Umbilical cord (tissue), 2 donors: ENCODE measurements around the gene ATAD5. TPM values are rescaled to one million over a fixed set of nuclear protein-coding genes. Genes with fewer than 3 reads are reported as not detected.
A peak's percentile ranks its signal among the peaks of the same experiment; 100 is the strongest.
"Not testable (repeated sequence)": the region's sequence is repeated elsewhere in the genome, so short reads cannot be mapped to it uniquely, and the experiment has no call there.

ENCODE experiments used
- DNase-seq: peaks from one replicate; pipeline ENCODE4 v3.0.0-alpha.2; 2015; ENCODE audit warnings: low spot score
- total RNA-seq: library from RNA; depleted of rRNA; stranded (reverse); fragments of >200 nt; gene quantifications from one replicate; pipeline ENCODE4 v1.2.3, GENCODE V29; 2014; ENCODE audit warnings: low replicate concordance; ENCODE audit not compliant: insufficient read depth

Gene ATAD5
- total RNA-seq, 1 donor from 2014 or later = 5.8 TPM

GRCh38 chr17:30906101-30906911 is 74.5 kb downstream of the ATAD5 start, which contains the start of gene TEFM:
TSS of gene TEFM (minus strand) at chr17:30906238. CDS start at chr17:30906198, 40 bp downstream.
- peak; percentile 93 for DNase-seq

- DNase-seq = no peak
Measured at GRCh38 chr17:30908717-30909420, 77.1 kb downstream of the ATAD5 start.

GRCh38 chr17:30910151-30910550 is 78.4 kb downstream of the ATAD5 start:
- not testable (repeated sequence) for DNase-seq

GRCh38 chr17:30913955-30914354 is 82.2 kb downstream of the ATAD5 start:
- no peak for DNase-seq

- DNase-seq = no peak
Measured at GRCh38 chr17:30915833-30916611, 84.3 kb downstream of the ATAD5 start.

DNA sequence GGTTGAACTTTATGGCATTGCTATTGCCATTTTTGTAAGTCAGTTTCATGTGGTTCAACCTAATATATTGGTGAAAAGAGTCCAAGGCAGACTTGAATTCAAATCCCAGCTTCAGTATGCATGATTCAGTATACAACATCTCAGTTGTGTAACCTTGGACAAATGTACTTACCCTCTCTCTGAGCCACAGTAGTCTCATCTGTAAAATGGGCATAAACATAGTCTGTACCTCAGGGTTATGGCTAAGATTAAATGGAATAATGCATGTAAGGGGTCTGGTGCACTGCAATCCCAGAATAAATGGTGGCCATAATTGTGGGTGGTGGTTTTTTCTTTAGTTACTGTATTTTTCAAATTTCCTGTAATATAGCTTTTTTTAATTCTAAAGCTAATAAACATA is 85.3 kb downstream of the ATAD5 start:
- DNase-seq = no peak

DNA sequence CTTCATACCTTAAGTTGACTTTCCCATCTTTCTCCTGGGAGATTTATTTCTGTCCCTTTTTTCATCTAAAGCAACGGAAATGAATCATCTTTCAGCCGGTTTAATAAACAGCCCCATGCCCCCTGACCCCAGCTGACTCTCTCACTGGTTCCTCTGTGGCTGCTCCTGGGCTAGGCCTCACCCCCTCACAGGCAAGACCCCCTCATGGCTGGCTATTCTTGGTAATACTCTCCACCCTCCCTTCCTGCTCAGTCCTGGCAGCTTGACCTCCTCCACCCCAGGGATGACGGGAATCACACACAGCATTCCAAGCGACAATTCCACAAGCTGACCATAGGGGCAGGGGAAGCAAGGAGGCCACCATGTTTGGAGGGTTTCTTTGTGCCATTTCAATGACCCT is 88.5 kb downstream of the ATAD5 start:
- DNase-seq = no peak

GRCh38 chr17:30920683-30921543 is 89.1 kb downstream of the ATAD5 start:
- no peak for DNase-seq

DNA sequence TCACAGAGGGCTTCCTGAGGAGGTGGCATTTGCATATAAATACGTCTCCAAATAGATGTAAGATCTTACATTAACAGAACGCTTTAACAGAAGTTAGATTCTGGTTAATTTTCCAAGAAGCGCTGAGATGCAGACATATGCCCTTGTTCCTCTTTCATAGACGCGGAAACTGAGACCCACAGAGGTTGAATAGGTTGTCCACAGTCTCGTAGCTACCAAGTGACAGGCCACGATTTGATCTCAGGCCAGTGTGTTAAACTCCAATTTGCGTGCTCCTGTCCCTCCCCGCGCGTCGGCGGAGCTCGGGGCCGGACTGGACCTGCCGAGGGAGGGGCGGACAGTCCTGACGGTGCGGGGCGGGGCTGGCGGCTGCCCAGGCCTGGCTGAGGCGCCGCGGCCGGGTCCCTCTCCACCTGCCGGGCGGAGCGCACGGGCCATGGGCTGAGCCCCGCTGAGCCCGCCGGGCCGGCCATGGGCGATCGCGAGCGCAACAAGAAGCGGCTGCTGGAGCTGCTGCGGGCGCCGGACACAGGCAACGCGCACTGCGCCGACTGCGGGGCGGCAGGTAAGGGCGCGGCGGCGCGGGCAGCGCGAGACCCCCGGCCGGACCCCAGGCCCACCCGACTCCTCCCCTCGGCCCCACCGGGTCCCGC is 89.9 kb downstream of the ATAD5 start, which contains the start of gene ADAP2:
Gene ADAP2 (plus strand): TSS at position 402 of the 653 bp plus-strand sequence. CDS start 70 bp downstream, at position 472.
- DNase-seq = peak; percentile 30

DNA sequence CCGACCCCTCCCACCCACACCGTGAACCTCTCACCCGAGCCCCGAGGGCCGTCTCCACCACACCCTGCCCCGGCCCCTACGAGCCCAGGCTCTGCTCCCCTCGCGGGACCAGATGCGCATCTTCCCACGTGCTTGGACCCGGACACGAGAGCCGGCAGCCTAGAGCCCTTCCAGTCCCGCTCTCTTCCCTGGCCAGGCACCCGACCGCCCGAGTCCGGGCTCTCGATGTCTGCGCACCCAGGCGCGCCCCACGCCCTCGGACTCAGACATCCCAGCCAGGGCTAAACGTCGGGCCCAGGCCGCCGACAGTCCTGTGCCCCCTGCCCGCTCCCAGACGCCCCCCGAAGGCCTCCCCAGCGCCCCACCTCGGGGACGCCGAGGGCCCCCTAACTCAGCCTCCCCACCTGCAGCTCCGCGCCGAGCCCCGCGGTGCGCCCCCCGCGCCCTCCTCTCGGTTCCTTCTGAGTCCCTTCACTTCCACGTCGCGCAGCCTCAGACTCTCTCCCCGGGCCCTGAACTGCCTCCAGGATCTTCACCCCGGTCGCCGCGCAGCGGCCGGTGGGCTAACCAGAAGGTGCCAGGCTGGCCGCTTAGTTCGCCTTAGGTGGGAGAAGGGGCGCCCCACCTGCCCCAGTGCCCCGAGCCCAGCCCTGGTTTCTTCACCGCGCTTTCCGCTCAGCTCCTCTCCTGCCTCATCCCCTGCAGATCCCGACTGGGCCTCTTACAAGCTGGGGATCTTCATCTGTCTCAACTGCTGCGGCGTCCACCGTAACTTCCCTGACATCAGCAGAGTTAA is 90.7 kb downstream of the ATAD5 start:
- peak; percentile 8 for DNase-seq

- DNase-seq = no peak
Measured at GRCh38 chr17:30924341-30924740, 92.6 kb downstream of the ATAD5 start.

DNA sequence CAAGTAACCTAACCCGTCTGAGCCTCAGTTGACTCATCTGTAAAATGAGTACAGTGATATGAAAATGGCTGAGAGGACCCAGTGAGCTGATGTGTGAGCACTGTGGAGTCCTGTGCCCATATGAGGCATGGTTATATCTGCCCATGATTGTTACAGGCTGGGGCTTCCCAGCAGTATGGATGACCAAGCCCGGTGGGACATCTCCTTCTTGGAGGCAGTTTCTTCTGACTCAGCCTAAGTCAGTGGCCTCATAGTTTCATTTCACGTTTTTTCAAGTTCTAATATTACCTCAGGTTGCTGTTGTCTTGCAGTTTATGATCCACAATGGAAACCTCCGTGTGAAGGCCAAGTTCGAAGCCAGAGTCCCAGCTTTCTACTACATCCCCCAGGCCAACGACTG is 94.8 kb downstream of the ATAD5 start:
- no peak for DNase-seq

- no peak for DNase-seq
Measured at GRCh38 chr17:30927756-30928155, 96.0 kb downstream of the ATAD5 start.

DNA sequence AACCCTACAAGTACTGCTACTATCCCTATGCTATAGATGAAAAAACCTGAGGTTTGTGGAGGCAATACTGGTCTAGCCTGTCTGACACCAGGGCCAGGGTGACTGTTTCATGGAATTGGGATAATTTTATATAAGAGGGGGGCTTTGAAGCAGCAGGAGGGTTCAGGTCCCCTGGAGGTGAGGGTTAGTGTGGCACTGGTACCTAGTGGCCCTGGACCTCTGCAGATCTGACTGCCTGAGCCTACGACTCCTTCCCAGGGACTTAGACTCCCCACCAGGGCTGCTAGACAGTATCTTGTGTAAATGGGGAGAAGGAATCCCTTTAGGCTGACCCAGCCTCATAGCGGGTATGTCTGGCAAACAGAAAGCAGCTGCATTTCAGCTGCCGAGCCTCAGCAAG is 96.8 kb downstream of the ATAD5 start:
- DNase-seq = no peak

DNA sequence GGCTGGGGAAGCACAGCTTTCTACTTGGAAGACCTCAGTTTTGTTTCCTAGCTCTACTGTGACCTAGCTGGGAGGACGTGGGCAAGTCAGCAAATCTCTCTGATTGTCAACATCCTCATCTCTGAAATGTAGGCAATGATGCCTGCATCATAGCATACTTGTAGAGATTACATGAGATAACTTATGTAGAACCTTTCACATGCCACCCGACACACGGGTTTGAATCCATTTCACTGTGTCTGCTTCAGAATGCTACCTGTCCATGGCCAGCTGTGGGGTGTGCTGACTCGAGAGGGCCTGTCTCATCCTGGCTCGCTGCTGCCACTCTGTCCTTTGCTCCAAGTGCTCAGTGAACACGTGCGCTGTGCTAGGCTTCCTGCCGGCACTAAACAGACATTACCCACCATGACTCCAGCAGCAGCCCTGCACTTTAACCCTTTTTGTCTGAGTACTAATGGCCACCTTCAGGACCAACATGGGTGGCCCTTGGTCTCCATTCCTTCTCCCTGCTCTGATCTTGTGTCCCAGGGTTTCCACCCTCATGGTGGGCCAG is 97.4 kb downstream of the ATAD5 start:
- no peak for DNase-seq

- DNase-seq = not testable (repeated sequence)
Measured at GRCh38 chr17:30929861-30930260, 98.1 kb downstream of the ATAD5 start.

DNA sequence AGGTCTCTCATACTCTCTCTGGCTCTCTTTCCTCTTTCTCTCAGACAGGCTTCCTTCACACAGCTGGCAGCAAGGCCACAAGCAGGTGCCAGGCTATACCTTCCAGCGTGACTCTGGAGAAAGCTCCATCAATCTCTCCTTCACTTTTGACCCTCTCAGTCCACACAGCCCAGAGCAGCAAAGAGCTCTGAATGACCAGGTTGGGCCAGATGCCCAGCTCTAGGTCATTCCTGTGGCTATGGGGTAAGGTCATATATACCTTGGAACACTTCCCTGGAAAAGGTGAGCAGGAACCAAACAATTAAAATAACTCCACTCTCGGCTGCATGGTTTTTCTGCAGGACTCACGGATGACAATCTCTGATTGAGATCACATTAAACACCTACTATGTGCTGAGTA is 98.7 kb downstream of the ATAD5 start:
- no peak for DNase-seq

DNA sequence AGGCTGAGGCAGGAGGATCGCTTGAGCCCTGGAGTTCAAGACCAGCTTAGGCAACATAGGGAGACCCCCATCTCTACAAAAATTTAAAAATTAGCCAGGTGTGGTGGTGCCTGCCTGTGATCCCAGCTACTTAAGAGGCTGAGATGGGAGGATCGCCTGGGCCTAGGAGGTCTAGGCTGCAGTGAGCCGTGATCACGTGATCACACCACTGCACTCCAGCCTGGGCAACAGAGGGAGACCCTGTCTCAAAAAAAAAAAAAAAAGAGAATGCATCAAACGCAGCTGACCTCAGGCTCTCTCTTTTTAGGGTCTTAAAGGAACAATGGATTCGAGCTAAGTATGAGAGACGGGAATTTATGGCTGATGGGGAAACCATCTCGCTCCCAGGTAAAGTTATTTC is 99.8 kb downstream of the ATAD5 start:
- not testable (repeated sequence) for DNase-seq

GRCh38 chr17:30933966-30934365 is 102.2 kb downstream of the ATAD5 start:
- peak; percentile 10 for DNase-seq
